Mucosa of rectum (tissue), 2 donors: ENCODE data around the gene CRYBG3.

Experiments used
- H3K27ac ChIP-seq, 2 donors: one replicate each; pipeline ENCODE4 v1.7.0; 2013; ENCODE audit warnings: inconsistent platforms in 2 of 2, low read depth in 2 of 2, low read length in 2 of 2
- H3K27me3 ChIP-seq, 2 donors: one replicate each; pipeline ENCODE4 v1.7.0; 2013; ENCODE audit warnings: low read length in 2 of 2; ENCODE audit not compliant: control insufficient read depth in 2 of 2, insufficient read depth in 2 of 2
- H3K36me3 ChIP-seq, 2 donors: one replicate each; pipeline ENCODE4 v1.7.0; 2013; ENCODE audit warnings: low read length in 2 of 2; ENCODE audit not compliant: control insufficient read depth in 2 of 2, insufficient read depth in 2 of 2
- H3K4me1 ChIP-seq, 2 donors: one replicate each; pipeline ENCODE4 v1.7.0; 2013; ENCODE audit warnings: low read length in 2 of 2, mild to moderate bottlenecking in 1 of 2; ENCODE audit not compliant: control insufficient read depth in 2 of 2, insufficient read depth in 2 of 2
- H3K4me3 ChIP-seq, 2 donors: one replicate each; pipeline ENCODE4 v1.7.0; 2013; ENCODE audit warnings: low read length in 2 of 2
- H3K9ac ChIP-seq, 2 donors: one replicate each; pipeline ENCODE4 v1.7.0; 2013; ENCODE audit warnings: low read length in 2 of 2, low read depth in 1 of 2, mild to moderate bottlenecking in 1 of 2
- H3K9me3 ChIP-seq, 2 donors: one replicate each; pipeline ENCODE4 v1.7.0; 2013; ENCODE audit warnings: low read length in 2 of 2; ENCODE audit not compliant: control insufficient read depth in 2 of 2
- donor health status: healthy.
- donor health status: Normal muscosa, but diverticular disease.

Gene CRYBG3

DNA sequence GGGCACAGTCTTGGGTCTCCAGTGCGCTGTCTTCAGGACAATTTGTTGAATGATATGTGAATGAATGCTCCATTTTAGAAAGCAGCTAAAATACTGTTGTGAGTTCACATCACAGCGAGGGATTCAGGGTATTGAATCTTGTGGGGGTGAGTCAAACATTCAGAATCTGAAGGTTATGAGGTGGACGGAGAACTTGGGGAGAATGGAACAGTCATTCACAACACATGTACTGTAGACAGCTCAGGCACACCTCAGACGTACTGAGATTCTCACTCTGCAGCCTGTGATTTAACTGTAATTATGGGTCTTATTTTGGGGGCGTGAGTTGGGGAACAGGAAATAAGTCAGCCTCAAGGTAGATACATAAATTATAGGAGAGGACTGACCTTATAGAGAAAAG, 13.9 kb downstream of the CRYBG3 start:
- no peaks in the 10 kb centered on the region for H3K4me1 ChIP-seq
- no peaks in the 10 kb centered on the region for H3K27me3 ChIP-seq
- H3K9me3 ChIP-seq = no peaks in the 10 kb centered on the region
- H3K4me3 ChIP-seq = no peak overlapping the region
- no peak overlapping the region for H3K9ac ChIP-seq
- no peaks in the 10 kb centered on the region for H3K36me3 ChIP-seq
- H3K27ac ChIP-seq = no peak overlapping the region

DNA sequence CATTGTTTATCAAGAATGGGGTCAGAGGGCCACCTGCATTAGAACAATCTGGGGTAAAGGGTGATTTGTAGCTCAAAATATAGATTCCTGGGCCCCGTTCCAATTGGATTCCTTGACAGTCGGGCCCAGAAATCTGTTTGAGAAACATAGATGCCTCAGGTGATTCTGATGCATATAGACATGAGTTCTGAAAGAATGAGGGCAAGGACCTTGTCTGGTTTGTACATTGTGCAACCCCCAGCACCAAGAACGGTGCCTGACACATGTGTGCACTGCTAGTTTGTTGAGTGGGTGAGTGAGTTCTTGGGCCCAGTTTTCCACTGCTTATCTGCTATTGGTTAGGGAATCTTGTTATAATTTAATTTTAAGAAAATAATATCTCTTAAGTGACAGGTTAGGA, 16.6 kb downstream of the CRYBG3 start:
- Histone ChIP-seq H3K27ac (no peak overlapping the region), H3K4me1 (no peaks in the 10 kb centered on the region), H3K9ac (no peak overlapping the region), H3K4me3 (no peak overlapping the region), H3K36me3 (peaks cover 0 to 2% of the 10 kb centered on the region in 2 donors), H3K27me3 (no peaks in the 10 kb centered on the region), H3K9me3 (no peaks in the 10 kb centered on the region)

DNA sequence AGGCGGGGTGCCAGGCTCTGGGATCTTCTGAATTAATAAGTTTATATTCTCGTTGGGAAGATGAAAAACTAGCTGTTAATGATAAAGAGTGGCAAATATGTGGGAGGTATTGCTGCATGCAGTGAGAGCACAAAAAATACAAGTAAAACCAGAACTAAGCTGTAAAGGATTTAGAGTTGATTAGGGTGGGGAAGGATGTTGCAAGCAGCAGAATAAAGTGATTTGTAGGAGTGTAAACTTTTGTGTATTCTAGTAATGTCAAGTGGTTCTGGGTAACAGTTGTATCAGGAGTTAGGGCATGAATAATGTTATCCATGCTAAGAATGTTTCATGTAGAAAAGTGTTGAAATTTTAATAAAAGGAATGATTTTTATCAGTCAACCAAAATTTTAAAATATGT, 18.1 kb downstream of the CRYBG3 start:
- Histone ChIP-seq H3K9ac (no peak overlapping the region), H3K9me3 (no peaks in the 10 kb centered on the region), H3K27ac (no peak overlapping the region), H3K27me3 (no peaks in the 10 kb centered on the region), H3K4me1 (no peaks in the 10 kb centered on the region), H3K4me3 (no peak overlapping the region), H3K36me3 (peaks cover 0 to 4% of the 10 kb centered on the region in 2 donors)

- H3K9me3 ChIP-seq = no peaks in the 10 kb centered on the region
- H3K9ac ChIP-seq = no peak overlapping the region
- no peak overlapping the region for H3K4me3 ChIP-seq
- H3K4me1 ChIP-seq = no peaks in the 10 kb centered on the region
- no peak overlapping the region for H3K27ac ChIP-seq
- no peaks in the 10 kb centered on the region for H3K27me3 ChIP-seq
- H3K36me3 ChIP-seq = peaks cover 0 to 4% of the 10 kb centered on the region in 2 donors
Observed at GRCh38 chr3:97841304-97841703, 19.5 kb downstream of the CRYBG3 start.

DNA sequence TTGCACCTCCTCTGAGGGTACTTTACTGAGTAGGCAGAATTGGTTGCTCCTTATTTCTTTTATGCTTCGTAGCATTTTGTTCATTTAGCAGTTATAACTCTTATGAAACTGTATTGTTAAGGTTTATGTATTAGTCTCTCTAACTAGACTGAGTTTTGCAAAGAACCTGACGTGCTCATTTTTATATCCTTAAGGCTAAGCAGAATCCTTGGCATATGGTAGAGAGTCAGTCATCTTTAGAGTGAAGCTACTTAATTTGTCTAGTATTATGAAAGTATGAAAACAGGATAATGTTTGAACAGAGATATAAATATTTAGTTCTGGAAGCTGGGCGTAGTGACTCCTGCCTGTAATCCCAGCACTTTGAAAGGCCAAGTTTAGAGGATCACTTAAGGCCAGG, 20.1 kb downstream of the CRYBG3 start:
- Histone ChIP-seq H3K27me3 (no peaks in the 10 kb centered on the region), H3K4me1 (no peaks in the 10 kb centered on the region), H3K27ac (no peak overlapping the region), H3K9ac (no peak overlapping the region), H3K4me3 (no peak overlapping the region), H3K36me3 (peaks cover 0 to 6% of the 10 kb centered on the region in 2 donors), H3K9me3 (no peaks in the 10 kb centered on the region)

DNA sequence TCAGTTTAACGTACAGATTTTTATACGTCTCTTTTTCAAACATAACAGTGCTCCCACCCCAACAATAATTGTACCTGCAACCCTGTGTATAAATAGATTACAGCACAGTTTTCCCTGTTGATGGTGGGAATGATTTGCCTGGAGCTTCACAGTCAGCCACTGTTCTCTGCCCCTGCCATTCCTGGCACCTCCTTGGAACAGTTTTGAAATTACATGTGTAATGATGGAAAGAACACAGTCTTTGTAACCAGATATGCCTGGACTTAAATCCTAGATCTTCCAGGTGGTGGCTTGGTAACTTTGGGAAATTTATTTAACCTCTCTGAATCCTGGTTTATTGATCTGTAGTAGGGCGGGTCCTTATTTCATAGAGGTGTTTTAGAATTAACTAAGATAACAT, 27.0 kb downstream of the CRYBG3 start:
- Histone ChIP-seq H3K9ac (no peak overlapping the region), H3K36me3 (peaks cover 0 to 3% of the 10 kb centered on the region in 2 donors), H3K27ac (no peak overlapping the region)

DNA sequence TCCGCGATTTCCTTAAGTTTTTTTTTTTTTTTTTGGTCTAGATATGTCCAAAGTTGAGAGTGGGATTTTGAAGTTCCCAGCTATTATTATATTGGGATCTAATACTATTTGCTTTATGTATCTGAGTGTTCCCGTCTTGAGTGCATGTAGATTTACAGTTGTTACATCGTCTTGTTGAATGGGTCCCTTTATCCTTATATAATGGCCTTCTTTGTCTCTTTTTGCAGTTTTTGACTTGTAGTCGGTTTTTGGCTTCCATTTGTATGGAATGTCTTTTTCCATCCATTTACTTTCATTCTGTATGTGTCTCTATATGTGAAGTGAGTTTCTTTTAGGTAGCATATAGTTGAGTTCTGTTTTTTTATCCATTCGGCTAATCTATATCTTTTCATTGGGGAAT, 35.6 kb downstream of the CRYBG3 start:
- Histone ChIP-seq H3K4me1 (no peaks in the 10 kb centered on the region), H3K36me3 (no peaks in the 10 kb centered on the region), H3K4me3 (no peak overlapping the region), H3K27me3 (no peaks in the 10 kb centered on the region), H3K9ac (no peak overlapping the region), H3K9me3 (no peaks in the 10 kb centered on the region), H3K27ac (no peak overlapping the region)

More for the DNA sequence above, 27.0 kb downstream of the CRYBG3 start:
- Histone ChIP-seq H3K9me3 (no peaks in the 10 kb centered on the region), H3K4me3 (no peak overlapping the region), H3K27me3 (no peaks in the 10 kb centered on the region), H3K4me1 (no peaks in the 10 kb centered on the region)

GRCh38 chr3:97860364-97860763, 38.6 kb downstream of the CRYBG3 start:
- Histone ChIP-seq H3K27ac (no peak overlapping the region), H3K9me3 (no peaks in the 10 kb centered on the region)

GRCh38 chr3:97862582-97862981, 40.8 kb downstream of the CRYBG3 start:
- H3K36me3 ChIP-seq = no peaks in the 10 kb centered on the region
- no peak overlapping the region for H3K27ac ChIP-seq
- H3K4me3 ChIP-seq = no peak overlapping the region
- H3K9ac ChIP-seq = no peak overlapping the region
- no peaks in the 10 kb centered on the region for H3K27me3 ChIP-seq
- H3K4me1 ChIP-seq = no peaks in the 10 kb centered on the region
- H3K9me3 ChIP-seq = no peaks in the 10 kb centered on the region

More at GRCh38 chr3:97860364-97860763, 38.6 kb downstream of the CRYBG3 start:
- Histone ChIP-seq H3K27me3 (no peaks in the 10 kb centered on the region), H3K4me3 (no peak overlapping the region), H3K4me1 (no peaks in the 10 kb centered on the region), H3K9ac (no peak overlapping the region), H3K36me3 (no peaks in the 10 kb centered on the region)

- H3K4me1 ChIP-seq = no peaks in the 10 kb centered on the region
- no peak overlapping the region for H3K9ac ChIP-seq
- H3K27me3 ChIP-seq = no peaks in the 10 kb centered on the region
- H3K36me3 ChIP-seq = no peaks in the 10 kb centered on the region
- no peaks in the 10 kb centered on the region for H3K9me3 ChIP-seq
- no peak overlapping the region for H3K4me3 ChIP-seq
- no peak overlapping the region for H3K27ac ChIP-seq
Observed at GRCh38 chr3:97863031-97863430, 41.2 kb downstream of the CRYBG3 start.

- no peak overlapping the region for H3K4me3 ChIP-seq
- H3K36me3 ChIP-seq = no peaks in the 10 kb centered on the region
- no peaks in the 10 kb centered on the region for H3K27me3 ChIP-seq
- no peak overlapping the region for H3K9ac ChIP-seq
- H3K9me3 ChIP-seq = no peaks in the 10 kb centered on the region
- no peak overlapping the region for H3K27ac ChIP-seq
- no peaks in the 10 kb centered on the region for H3K4me1 ChIP-seq
Observed at GRCh38 chr3:97863775-97864174, 42.0 kb downstream of the CRYBG3 start.
